Neural progenitor cell (in vitro differentiated cells): ENCODE measurements around the gene IL17REL. TPM values are rescaled to one million over a fixed set of nuclear protein-coding genes. Genes with fewer than 3 reads are reported as not detected.

Experiments
- DNase-seq: peaks from one replicate; pipeline ENCODE4 v3.0.0-alpha.2; 2016; ENCODE audit warnings: low spot score
- H2AFZ ChIP-seq: fragments of 200-600 bp; sonication (generic); replicated peaks from 2 replicates; pipeline ENCODE4 v1.6.1; 2016; ENCODE audit warnings: antibody characterized with exemption
- H3F3A ChIP-seq: fragments of 200-600 bp; sonication (generic); 2 replicates; pipeline ENCODE4 v1.6.1; 2016; ENCODE audit warnings: antibody characterized with exemption, low read depth
- H3K27ac ChIP-seq: fragments of 200-600 bp; sonication (generic); 2 replicates; pipeline ENCODE4 v1.5.1; 2016; ENCODE audit warnings: mild to moderate bottlenecking
- H3K27me3 ChIP-seq: fragments of 200-600 bp; sonication (generic); 2 replicates; pipeline ENCODE4 v1.6.1; 2016; ENCODE audit warnings: mild to moderate bottlenecking, moderate library complexity
- H3K36me3 ChIP-seq: fragments of 200-600 bp; sonication (generic); 2 replicates; pipeline ENCODE4 v1.5.1; 2016
- H3K4me1 ChIP-seq: fragments of 200-600 bp; sonication (generic); 2 replicates; pipeline ENCODE4 v1.6.1; 2016; ENCODE audit warnings: mixed run types
- H3K4me2 ChIP-seq: fragments of 200-600 bp; sonication (generic); 2 replicates; pipeline ENCODE4 v1.6.1; 2016
- H3K4me3 ChIP-seq: fragments of 200-600 bp; sonication (generic); 2 replicates; pipeline ENCODE4 v1.5.1; 2016
- H3K79me2 ChIP-seq: fragments of 200-600 bp; sonication (generic); 2 replicates; pipeline ENCODE4 v1.6.1; 2016; ENCODE audit warnings: low read depth
- H3K9ac ChIP-seq: fragments of 200-600 bp; sonication (generic); 2 replicates; pipeline ENCODE4 v1.6.1; 2016
- H3K9me3 ChIP-seq: fragments of 200-600 bp; sonication (generic); 2 replicates; pipeline ENCODE4 v1.5.1; 2016; ENCODE audit warnings: low read depth
- H4K20me1 ChIP-seq: fragments of 200-600 bp; sonication (generic); 2 replicates; pipeline ENCODE4 v1.6.1; 2016; ENCODE audit warnings: low read depth
- H3K27ac Mint-ChIP-seq: 3 replicates; pipeline ENCODE4 v1.8.0; 2021; ENCODE audit warnings: mixed read lengths
- H3K27me3 Mint-ChIP-seq: 2 replicates; pipeline ENCODE4 v1.8.0; 2022; ENCODE audit warnings: low read depth, mild to moderate bottlenecking, inconsistent platforms, moderate library complexity, mixed read lengths; ENCODE audit not compliant: insufficient read depth
- H3K36me3 Mint-ChIP-seq: 3 replicates; pipeline ENCODE4 v1.8.0; 2021; ENCODE audit warnings: mixed read lengths
- H3K4me1 Mint-ChIP-seq: 3 replicates; pipeline ENCODE4 v1.8.0; 2021; ENCODE audit warnings: mixed read lengths
- H3K4me3 Mint-ChIP-seq: 3 replicates; pipeline ENCODE4 v1.8.0; 2021; ENCODE audit warnings: mild to moderate bottlenecking, moderate library complexity, mixed read lengths
- H3K9me3 Mint-ChIP-seq: 3 replicates; pipeline ENCODE4 v1.8.0; 2020; ENCODE audit warnings: mixed read lengths
- EZH2 ChIP-seq: fragments of 200-600 bp; sonication (generic); IDR thresholded peaks from 2 replicates; pipeline ENCODE4 v1.6.1; 2017; ENCODE audit warnings: antibody characterized with exemption, mild to moderate bottlenecking, moderate library complexity
- EZH2phosphoT487 ChIP-seq: fragments of 200-600 bp; sonication (generic); IDR thresholded peaks from 2 replicates; pipeline ENCODE4 v1.6.1; 2017; ENCODE audit warnings: antibody characterized with exemption
- total RNA-seq: library from RNA; depleted of rRNA; stranded (reverse); fragments of >200 nt; gene quantifications from 2 replicates; pipeline ENCODE4 v1.2.3, GENCODE V29; 2015; ENCODE audit warnings: low replicate concordance
- TF ChIP-seq, protein P1 (sequence below): fragments of 200-600 bp; sonication (generic); IDR thresholded peaks from 2 replicates; pipeline ENCODE4 v1.5.1; 2017; ENCODE audit warnings: antibody characterized with exemption, mild to moderate bottlenecking

IL17REL gene
- total RNA-seq, 1 donor from 2014 or later, result not detected

DNA sequence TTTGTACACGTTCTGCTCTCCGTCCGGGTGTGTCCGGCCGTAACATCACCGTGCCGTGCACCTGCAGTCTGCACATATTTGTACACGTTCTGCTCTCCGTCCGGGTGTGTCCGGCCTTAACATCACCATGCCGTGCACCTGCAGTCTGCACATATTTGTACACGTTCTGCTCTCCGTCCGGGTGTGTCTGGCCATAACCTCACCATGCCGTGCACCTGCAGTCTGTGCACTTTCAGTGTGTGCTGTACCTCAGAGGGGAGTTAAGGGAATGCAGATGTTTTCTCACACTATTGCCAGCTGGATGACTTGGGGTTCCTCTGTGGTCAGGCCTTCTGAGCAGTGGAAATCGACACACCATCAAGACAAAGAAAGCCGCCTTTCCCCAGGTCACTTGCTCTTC lies 41.3 kb upstream of the IL17REL start:
- Histone ChIP-seq H3K4me2 (no peak overlapping the region), H3K9me3 (no peaks in the 10 kb centered on the region)
- no peaks in the 10 kb centered on the region for H3K4me1 Mint-ChIP-seq

DNA sequence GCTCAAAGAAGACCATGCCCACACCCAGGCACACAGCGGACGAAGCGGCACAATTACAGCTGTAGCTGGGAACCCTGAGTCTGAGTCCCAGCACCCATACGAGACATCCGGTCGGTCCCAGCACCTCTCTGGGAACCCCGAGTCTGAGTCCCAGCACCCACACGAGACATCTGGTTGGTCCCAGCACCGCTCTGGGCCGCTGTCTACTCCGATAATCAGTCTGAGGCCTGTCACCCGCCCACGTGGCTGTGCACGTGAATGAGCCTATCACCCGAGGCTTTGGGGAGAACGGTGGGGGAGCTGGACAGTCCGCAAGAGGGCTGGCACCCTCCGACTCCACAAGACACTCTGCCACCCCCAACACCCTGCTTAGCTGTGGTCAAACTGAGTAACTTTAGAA lies 39.4 kb upstream of the IL17REL start:
- Histone ChIP-seq H3K27ac (no peak overlapping the region), H3K4me3 (no peak overlapping the region), H4K20me1 (no peaks in the 10 kb centered on the region), H3F3A (peaks cover 3% of the 10 kb centered on the region), H3K4me1 (no peaks in the 10 kb centered on the region), H3K4me2 (no peak overlapping the region), H3K79me2 (no peaks in the 10 kb centered on the region), H3K9ac (no peak overlapping the region), H3K27me3 (peaks cover 13% of the 10 kb centered on the region), H3K9me3 (no peaks in the 10 kb centered on the region), H2AFZ (no peak overlapping the region), H3K36me3 (no peaks in the 10 kb centered on the region)
- Mint-ChIP-seq H3K4me1 (no peaks in the 10 kb centered on the region), H3K36me3 (no peaks in the 10 kb centered on the region), H3K4me3 (no peak overlapping the region), H3K9me3 (peaks cover 4% of the 10 kb centered on the region), H3K27ac (no peak overlapping the region), H3K27me3 (peaks cover 6% of the 10 kb centered on the region)
- no peak for DNase-seq
- TF ChIP-seq, protein P1, sequence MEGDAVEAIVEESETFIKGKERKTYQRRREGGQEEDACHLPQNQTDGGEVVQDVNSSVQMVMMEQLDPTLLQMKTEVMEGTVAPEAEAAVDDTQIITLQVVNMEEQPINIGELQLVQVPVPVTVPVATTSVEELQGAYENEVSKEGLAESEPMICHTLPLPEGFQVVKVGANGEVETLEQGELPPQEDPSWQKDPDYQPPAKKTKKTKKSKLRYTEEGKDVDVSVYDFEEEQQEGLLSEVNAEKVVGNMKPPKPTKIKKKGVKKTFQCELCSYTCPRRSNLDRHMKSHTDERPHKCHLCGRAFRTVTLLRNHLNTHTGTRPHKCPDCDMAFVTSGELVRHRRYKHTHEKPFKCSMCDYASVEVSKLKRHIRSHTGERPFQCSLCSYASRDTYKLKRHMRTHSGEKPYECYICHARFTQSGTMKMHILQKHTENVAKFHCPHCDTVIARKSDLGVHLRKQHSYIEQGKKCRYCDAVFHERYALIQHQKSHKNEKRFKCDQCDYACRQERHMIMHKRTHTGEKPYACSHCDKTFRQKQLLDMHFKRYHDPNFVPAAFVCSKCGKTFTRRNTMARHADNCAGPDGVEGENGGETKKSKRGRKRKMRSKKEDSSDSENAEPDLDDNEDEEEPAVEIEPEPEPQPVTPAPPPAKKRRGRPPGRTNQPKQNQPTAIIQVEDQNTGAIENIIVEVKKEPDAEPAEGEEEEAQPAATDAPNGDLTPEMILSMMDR, result no peak
- TF ChIP-seq EZH2, result no peak
- TF ChIP-seq EZH2phosphoT487, result no peak

More for the DNA sequence above, 41.3 kb upstream of the IL17REL start:
- no peaks in the 10 kb centered on the region for H4K20me1 ChIP-seq
- H3K27me3 ChIP-seq, result peaks cover 33% of the 10 kb centered on the region
- peaks cover 6% of the 10 kb centered on the region for H3K27me3 Mint-ChIP-seq
- DNase-seq, result no peak
- no peak overlapping the region for H2AFZ ChIP-seq
- no peak overlapping the region for H3K4me3 Mint-ChIP-seq
- H3K4me1 ChIP-seq, result peaks cover 2% of the 10 kb centered on the region
- no peak overlapping the region for H3K27ac ChIP-seq
- H3K9ac ChIP-seq, result no peak overlapping the region
- H3F3A ChIP-seq, result peaks cover 3% of the 10 kb centered on the region
- H3K36me3 Mint-ChIP-seq, result no peaks in the 10 kb centered on the region
- no peak for TF ChIP-seq EZH2phosphoT487
- TF ChIP-seq, protein P1, result no peak
- no peak for TF ChIP-seq EZH2
- no peak overlapping the region for H3K27ac Mint-ChIP-seq
- no peak overlapping the region for H3K4me3 ChIP-seq
- no peaks in the 10 kb centered on the region for H3K36me3 ChIP-seq
- no peaks in the 10 kb centered on the region for H3K79me2 ChIP-seq
- H3K9me3 Mint-ChIP-seq, result peaks cover 4% of the 10 kb centered on the region

DNA sequence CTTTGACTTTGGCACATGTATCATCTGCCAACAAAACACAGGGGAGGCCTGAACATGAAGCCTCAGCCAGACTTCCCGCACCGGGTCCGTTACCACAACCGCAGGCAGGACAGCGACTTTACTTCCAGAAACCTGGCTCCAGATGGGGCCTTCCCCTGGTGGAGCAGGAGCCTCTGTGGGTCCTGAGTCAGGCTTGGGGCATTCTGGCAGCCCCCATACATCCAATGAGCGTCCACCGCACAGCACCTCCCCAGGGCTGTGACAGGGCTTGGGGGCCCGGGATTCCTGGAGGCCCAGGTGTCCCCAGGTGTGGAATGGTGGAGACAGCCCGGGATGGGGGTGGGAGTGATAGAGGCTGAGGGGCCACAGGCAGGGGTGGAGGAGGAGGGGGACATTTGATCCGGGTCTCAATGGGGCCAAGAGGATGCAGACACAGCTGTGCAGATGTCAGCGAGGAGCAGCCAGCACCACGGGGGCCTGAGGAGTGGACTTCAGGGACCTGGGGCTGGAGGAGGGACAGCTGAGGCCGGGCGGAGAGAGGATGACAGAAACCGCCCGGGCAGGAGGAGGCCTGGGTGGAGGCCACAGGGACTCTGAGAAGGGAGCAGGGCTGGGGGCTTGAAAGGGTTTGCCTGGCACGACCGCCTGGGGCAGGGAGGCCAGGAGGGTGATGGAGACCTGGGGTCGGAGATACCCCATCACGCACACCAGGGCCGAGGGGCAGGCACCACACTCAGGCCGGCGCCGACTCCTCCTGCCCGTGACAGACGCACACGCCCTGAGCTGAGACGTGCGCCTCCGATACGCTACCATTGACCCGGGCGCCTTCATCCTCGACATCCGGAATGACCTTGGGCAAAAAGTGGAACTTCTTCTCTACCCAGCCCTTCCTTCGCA lies 37.0 kb upstream of the IL17REL start:
- Histone ChIP-seq H3K27ac (no peak overlapping the region), H3F3A (no peaks in the 10 kb centered on the region), H3K9me3 (no peaks in the 10 kb centered on the region), H3K4me1 (no peaks in the 10 kb centered on the region), H3K4me3 (no peak overlapping the region), H3K4me2 (no peak overlapping the region), H3K79me2 (no peaks in the 10 kb centered on the region), H2AFZ (no peak overlapping the region), H3K36me3 (no peaks in the 10 kb centered on the region), H3K27me3 (no peaks in the 10 kb centered on the region), H4K20me1 (no peaks in the 10 kb centered on the region), H3K9ac (no peak overlapping the region)
- TF ChIP-seq, protein P1, result no peak
- no peak for TF ChIP-seq EZH2
- no peak for TF ChIP-seq EZH2phosphoT487
- Mint-ChIP-seq H3K9me3 (peaks cover 2% of the 10 kb centered on the region), H3K36me3 (no peaks in the 10 kb centered on the region), H3K4me3 (no peak overlapping the region), H3K27me3 (peaks cover 5% of the 10 kb centered on the region), H3K4me1 (no peaks in the 10 kb centered on the region), H3K27ac (no peak overlapping the region)
- no peak for DNase-seq
